ENCODE data around the gene TNFRSF6B. TPM values are rescaled to one million over a fixed set of nuclear protein-coding genes. Genes with fewer than 3 reads are reported as not detected.

The TNFRSF6B gene
- total and polyA plus RNA-seq, 2 donors (not counting 1 experiment from before 2014, with no cell fraction given): 3.8 to 35.2 TPM

GRCh38 chr20:63708301-63709148 lies 12.1 kb downstream of the TNFRSF6B start:
- peaks cover 62% of the 10 kb centered on the region for H3K79me2 ChIP-seq (ENCODE audit: control insufficient read depth, insufficient read depth, low read length)
- H3K4me2 ChIP-seq (ENCODE audit: extremely low read depth, insufficient read depth, low read length): peak overlapping the region; percentile 99
- H3K4me3 ChIP-seq (replicated peaks in 1 of 4; ENCODE audit: control extremely low read depth in 1 of 4, insufficient read depth in 1 of 4, low read depth in 3 of 4, low read length in 4 of 4): peak overlapping the region; percentile 64 to 89 (median 74)
- no peak overlapping the region for H2AFZ ChIP-seq (ENCODE audit: low read length)
- H4K20me1 ChIP-seq (ENCODE audit: control insufficient read depth, extremely low read depth, insufficient read depth, low read length): no peaks in the 10 kb centered on the region
- H3K36me3 ChIP-seq (ENCODE audit: control insufficient read depth, insufficient read depth, low read length): peaks cover 35% of the 10 kb centered on the region
- H3K27me3 ChIP-seq (ENCODE audit: control insufficient read depth, insufficient read depth, low read length): no peaks in the 10 kb centered on the region
- H3K9me3 ChIP-seq (ENCODE audit: control insufficient read depth, insufficient read depth, low read depth, low read length): no peaks in the 10 kb centered on the region
- H3K4me1 ChIP-seq (ENCODE audit: control insufficient read depth, extremely low read depth, insufficient read depth, low read length): peaks cover 9% of the 10 kb centered on the region
- no peak for DNase-seq (ENCODE audit: low read depth in 2 of 2)
- peak overlapping the region; percentile 80 for H3K27ac ChIP-seq (ENCODE audit: insufficient read depth, low read length)
- H3K9ac ChIP-seq (ENCODE audit: insufficient read depth, low read length): peak overlapping the region; percentile 91
- no peak for TF ChIP-seq EZH2 (IDR thresholded peaks at IDR 0.05; ENCODE audit: low read length, missing control alignments)
- TF ChIP-seq, protein P1, sequence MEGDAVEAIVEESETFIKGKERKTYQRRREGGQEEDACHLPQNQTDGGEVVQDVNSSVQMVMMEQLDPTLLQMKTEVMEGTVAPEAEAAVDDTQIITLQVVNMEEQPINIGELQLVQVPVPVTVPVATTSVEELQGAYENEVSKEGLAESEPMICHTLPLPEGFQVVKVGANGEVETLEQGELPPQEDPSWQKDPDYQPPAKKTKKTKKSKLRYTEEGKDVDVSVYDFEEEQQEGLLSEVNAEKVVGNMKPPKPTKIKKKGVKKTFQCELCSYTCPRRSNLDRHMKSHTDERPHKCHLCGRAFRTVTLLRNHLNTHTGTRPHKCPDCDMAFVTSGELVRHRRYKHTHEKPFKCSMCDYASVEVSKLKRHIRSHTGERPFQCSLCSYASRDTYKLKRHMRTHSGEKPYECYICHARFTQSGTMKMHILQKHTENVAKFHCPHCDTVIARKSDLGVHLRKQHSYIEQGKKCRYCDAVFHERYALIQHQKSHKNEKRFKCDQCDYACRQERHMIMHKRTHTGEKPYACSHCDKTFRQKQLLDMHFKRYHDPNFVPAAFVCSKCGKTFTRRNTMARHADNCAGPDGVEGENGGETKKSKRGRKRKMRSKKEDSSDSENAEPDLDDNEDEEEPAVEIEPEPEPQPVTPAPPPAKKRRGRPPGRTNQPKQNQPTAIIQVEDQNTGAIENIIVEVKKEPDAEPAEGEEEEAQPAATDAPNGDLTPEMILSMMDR (conservative IDR thresholded peaks at IDR 0.05 in 1 of 2, IDR thresholded peaks at IDR 0.05 in 1 of 2; ENCODE audit: low read depth in 1 of 2, low read length in 2 of 2): no peak

DNA sequence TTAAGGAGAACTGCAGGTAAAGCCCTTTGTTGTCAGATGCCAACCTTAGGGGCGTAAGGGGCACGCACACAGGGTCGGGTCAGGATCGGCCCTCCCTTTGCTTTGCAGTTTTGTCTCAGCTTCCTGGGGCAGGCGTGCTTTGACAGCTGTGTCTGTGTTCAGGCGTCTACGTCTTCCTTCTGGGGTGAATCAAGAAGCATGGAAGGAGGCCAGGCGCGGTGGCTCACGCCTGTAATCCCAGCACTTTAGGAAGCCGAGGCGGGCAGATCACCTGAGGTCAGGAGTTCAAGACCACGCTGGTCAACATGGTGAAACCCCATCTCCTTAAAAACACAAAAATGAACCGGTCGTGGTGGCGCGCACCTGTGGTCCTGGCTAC lies 12.7 kb downstream of the TNFRSF6B start:
- Histone ChIP-seq H3K9ac (ENCODE audit: insufficient read depth, low read length) (no peak overlapping the region), H3K36me3 (ENCODE audit: control insufficient read depth, insufficient read depth, low read length) (peaks cover 32% of the 10 kb centered on the region), H3K4me3 (replicated peaks in 1 of 4; ENCODE audit: control extremely low read depth in 1 of 4, insufficient read depth in 1 of 4, low read depth in 3 of 4, low read length in 4 of 4) (peak overlapping the region; percentile 64 to 89 (median 74)), H3K27me3 (ENCODE audit: control insufficient read depth, insufficient read depth, low read length) (no peaks in the 10 kb centered on the region), H3K4me1 (ENCODE audit: control insufficient read depth, extremely low read depth, insufficient read depth, low read length) (peaks cover 9% of the 10 kb centered on the region), H4K20me1 (ENCODE audit: control insufficient read depth, extremely low read depth, insufficient read depth, low read length) (no peaks in the 10 kb centered on the region), H3K79me2 (ENCODE audit: control insufficient read depth, insufficient read depth, low read length) (peaks cover 64% of the 10 kb centered on the region), H3K27ac (ENCODE audit: insufficient read depth, low read length) (no peak overlapping the region), H3K4me2 (ENCODE audit: extremely low read depth, insufficient read depth, low read length) (peak overlapping the region; percentile 99), H3K9me3 (ENCODE audit: control insufficient read depth, insufficient read depth, low read depth, low read length) (no peaks in the 10 kb centered on the region), H2AFZ (ENCODE audit: low read length) (no peak overlapping the region)
- no peak for TF ChIP-seq EZH2 (IDR thresholded peaks at IDR 0.05; ENCODE audit: low read length, missing control alignments)
- TF ChIP-seq, protein P1 (conservative IDR thresholded peaks at IDR 0.05 in 1 of 2, IDR thresholded peaks at IDR 0.05 in 1 of 2; ENCODE audit: low read depth in 1 of 2, low read length in 2 of 2): no peak
- DNase-seq (ENCODE audit: low read depth in 2 of 2): no peak

DNA sequence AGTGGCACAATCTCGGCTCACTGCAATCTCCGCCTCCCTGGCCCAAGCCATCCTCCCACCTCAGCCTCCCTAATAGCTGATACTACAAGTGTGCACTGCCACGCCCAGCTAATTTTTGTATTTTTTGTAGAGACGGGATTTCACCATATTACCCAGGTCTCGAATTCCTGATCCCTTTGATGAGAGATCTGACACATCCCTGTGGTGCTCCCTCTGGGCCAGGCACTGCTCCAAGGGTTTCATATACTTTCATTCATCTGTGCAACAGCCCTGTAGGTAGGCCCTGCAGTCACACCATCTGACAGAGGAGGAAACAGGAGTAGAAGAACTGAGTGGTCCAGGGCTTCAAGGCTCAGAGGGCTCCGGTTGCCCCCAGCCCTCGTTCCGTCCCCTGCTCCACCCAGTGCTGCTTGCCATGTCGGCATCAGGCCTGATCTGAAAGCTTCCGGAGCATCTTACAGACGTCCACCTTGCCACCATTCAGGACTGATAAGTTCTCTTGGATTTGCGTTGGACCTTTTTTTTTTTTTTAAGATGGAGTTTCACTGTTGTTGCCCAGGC lies 14.7 kb downstream of the TNFRSF6B start:
- Histone ChIP-seq H3K4me3 (replicated peaks in 1 of 4; ENCODE audit: control extremely low read depth in 1 of 4, insufficient read depth in 1 of 4, low read depth in 3 of 4, low read length in 4 of 4) (no peak overlapping the region), H2AFZ (ENCODE audit: low read length) (no peak overlapping the region), H3K9ac (ENCODE audit: insufficient read depth, low read length) (no peak overlapping the region), H4K20me1 (ENCODE audit: control insufficient read depth, extremely low read depth, insufficient read depth, low read length) (no peaks in the 10 kb centered on the region), H3K79me2 (ENCODE audit: control insufficient read depth, insufficient read depth, low read length) (peaks cover 56% of the 10 kb centered on the region), H3K27me3 (ENCODE audit: control insufficient read depth, insufficient read depth, low read length) (no peaks in the 10 kb centered on the region), H3K4me1 (ENCODE audit: control insufficient read depth, extremely low read depth, insufficient read depth, low read length) (peaks cover 8% of the 10 kb centered on the region), H3K36me3 (ENCODE audit: control insufficient read depth, insufficient read depth, low read length) (peaks cover 15% of the 10 kb centered on the region), H3K4me2 (ENCODE audit: extremely low read depth, insufficient read depth, low read length) (no peak overlapping the region), H3K27ac (ENCODE audit: insufficient read depth, low read length) (no peak overlapping the region), H3K9me3 (ENCODE audit: control insufficient read depth, insufficient read depth, low read depth, low read length) (no peaks in the 10 kb centered on the region)
- DNase-seq (ENCODE audit: low read depth in 2 of 2): no peak
- TF ChIP-seq EZH2 (IDR thresholded peaks at IDR 0.05; ENCODE audit: low read length, missing control alignments): no peak
- TF ChIP-seq, protein P1 (conservative IDR thresholded peaks at IDR 0.05 in 1 of 2, IDR thresholded peaks at IDR 0.05 in 1 of 2; ENCODE audit: low read depth in 1 of 2, low read length in 2 of 2): no peak

All from fibroblast of lung (primary cell).